22Rv1 (cell line): ENCODE data around the gene SLFNL1.

Experiments
- H3K27ac ChIP-seq: fragments of 450-650 bp; 2 replicates; pipeline ENCODE4 v1.5.1; 2017
- CTCF ChIP-seq: fragments of 450-650 bp; IDR thresholded peaks from 2 replicates; pipeline ENCODE4 v1.5.1; 2017; ENCODE audit warnings: mild to moderate bottlenecking
- ZFX ChIP-seq: fragments of 450-650 bp; IDR thresholded peaks from 2 replicates; pipeline ENCODE4 v1.6.1; 2017; ENCODE audit warnings: antibody characterized with exemption, borderline replicate concordance

SLFNL1 gene

GRCh38 chr1:40986956-40987355 lies 34.6 kb downstream of the SLFNL1 start:
- no peak overlapping the region for H3K27ac ChIP-seq
- TF ChIP-seq ZFX (no peak), CTCF (no peak)

GRCh38 chr1:40986328-40986783 lies 35.2 kb downstream of the SLFNL1 start:
- TF ChIP-seq ZFX (no peak), CTCF (no peak)

GRCh38 chr1:40985875-40986274 lies 35.6 kb downstream of the SLFNL1 start:
- TF ChIP-seq ZFX = no peak
- no peak overlapping the region for H3K27ac ChIP-seq

More at GRCh38 chr1:40986328-40986783, 35.2 kb downstream of the SLFNL1 start:
- H3K27ac ChIP-seq = no peak overlapping the region

- TF ChIP-seq CTCF (no peak), ZFX (no peak)
- no peak overlapping the region for H3K27ac ChIP-seq
Observed at GRCh38 chr1:40985161-40985560, 36.4 kb downstream of the SLFNL1 start.

GRCh38 chr1:40984531-40984930 lies 37.0 kb downstream of the SLFNL1 start:
- H3K27ac ChIP-seq = no peak overlapping the region
- TF ChIP-seq CTCF (no peak), ZFX (no peak)

GRCh38 chr1:40984066-40984465 lies 37.5 kb downstream of the SLFNL1 start:
- no peak for TF ChIP-seq ZFX
- TF ChIP-seq CTCF = no peak
- H3K27ac ChIP-seq = no peak overlapping the region

GRCh38 chr1:40983286-40983685 lies 38.2 kb downstream of the SLFNL1 start:
- H3K27ac ChIP-seq = no peak overlapping the region
- no peak for TF ChIP-seq CTCF
- TF ChIP-seq ZFX = no peak

- TF ChIP-seq CTCF = no peak
- no peak for TF ChIP-seq ZFX
- H3K27ac ChIP-seq = no peak overlapping the region
Observed at GRCh38 chr1:40982721-40983120, 38.8 kb downstream of the SLFNL1 start.
